NB4 (cell line): ENCODE results near the gene GM2A.

Experiments used
- CTCF ChIP-seq: IDR thresholded peaks from one replicate; pipeline ENCODE4 v1.5.1; 2012; ENCODE audit warnings: low read depth, low read length
- MYC ChIP-seq: IDR thresholded peaks from 2 replicates; pipeline ENCODE4 v1.6.1; 2011; ENCODE audit warnings: low read depth, low read length
- POLR2A ChIP-seq: IDR thresholded peaks from 2 replicates; pipeline ENCODE4 v1.6.1; 2011; ENCODE audit warnings: mild to moderate bottlenecking; ENCODE audit not compliant: insufficient read length; ENCODE audit errors: extremely low read depth

GRCh38 chr5:151213803-151214613, 39.0 kb upstream of the GM2A start:
- TF ChIP-seq CTCF: no peak
- no peak for TF ChIP-seq MYC
- peak; percentile 20 for TF ChIP-seq POLR2A
